IMR-90 (cell line): Measurements from ENCODE around the gene GABRD. TPM values are rescaled to one million over a fixed set of nuclear protein-coding genes. Genes with fewer than 3 reads are reported as not detected.

Experiments used
- ATAC-seq: fragments of 200-7000 bp; cut with Tn5 transposase; 2 replicates; pipeline ENCODE4 v1.9.1; 2020; ENCODE audit warnings: low read depth, mild to moderate bottlenecking, moderate library complexity
- BruUV-seq: library from RNA; stranded (reverse); fragments of 400-500 nt; replicated peaks from 2 replicates; lab custom pipeline; 2021; lab: Mats Ljungman, UMichigan
- CTCF ChIA-PET: fragments of 300-600 bp; formaldehyde crosslinking; extraction: SDS; loops from one replicate; lab custom pipeline; 2021; ENCODE audit warnings: antibody characterized with exemption; lab: Yijun Ruan, JAX
- POLR2A ChIA-PET: fragments of 300-600 bp; sonication (Branson Sonifier 250); formaldehyde crosslinking; loops from one replicate; lab custom pipeline; 2022; ENCODE audit warnings: antibody characterized with exemption; ENCODE audit not compliant: unreplicated experiment; lab: Charles Lee
- DNase-seq: peaks from one replicate; pipeline ENCODE4 v3.0.0; 2013
- H2AFZ ChIP-seq: replicated peaks from 2 replicates; pipeline ENCODE3; 2013; ENCODE audit warnings: low read length, mild to moderate bottlenecking; ENCODE audit not compliant: poor library complexity
- H2AK5ac ChIP-seq: 2 replicates; pipeline ENCODE4 v1.6.1; 2013; ENCODE audit warnings: low read depth, low read length, inconsistent platforms
- H2AK9ac ChIP-seq: replicated peaks from 2 replicates; pipeline ENCODE3; 2013; ENCODE audit warnings: mild to moderate bottlenecking, low read depth, low read length, moderate library complexity; ENCODE audit not compliant: poor library complexity
- H2BK120ac ChIP-seq: 2 replicates; pipeline ENCODE4 v1.6.1; 2013; ENCODE audit warnings: low read depth, low read length, inconsistent platforms
- H2BK15ac ChIP-seq: 3 replicates; pipeline ENCODE4 v1.6.1; 2013; ENCODE audit warnings: low read depth, low read length, inconsistent platforms
- H2BK20ac ChIP-seq: 2 replicates; pipeline ENCODE4 v1.6.1; 2013; ENCODE audit warnings: low read depth, mild to moderate bottlenecking, inconsistent platforms, low read length, moderate library complexity
- H2BK5ac ChIP-seq: 2 replicates; pipeline ENCODE4 v1.6.1; 2013; ENCODE audit warnings: mild to moderate bottlenecking, low read depth, low read length, inconsistent platforms; ENCODE audit not compliant: poor library complexity, severe bottlenecking
- H3K14ac ChIP-seq: replicated peaks from 2 replicates; pipeline ENCODE4 v1.6.1; 2013; ENCODE audit warnings: low read depth, low read length, inconsistent platforms
- H3K18ac ChIP-seq: 2 replicates; pipeline ENCODE4 v1.6.1; 2013; ENCODE audit warnings: low read depth, low read length, control low read depth
- H3K23ac ChIP-seq: 2 replicates; pipeline ENCODE4 v1.6.1; 2013; ENCODE audit warnings: low read depth, low read length, inconsistent platforms
- H3K27ac ChIP-seq: 2 replicates; pipeline ENCODE4 v1.5.1; 2013; ENCODE audit warnings: mild to moderate bottlenecking, control low read depth, low read length; ENCODE audit not compliant: insufficient read depth
- H3K27me3 ChIP-seq: 2 replicates; pipeline ENCODE4 v1.6.1; 2013; ENCODE audit warnings: low read length; ENCODE audit not compliant: control insufficient read depth, insufficient read depth
- H3K36me3 ChIP-seq: 2 replicates; pipeline ENCODE4 v1.6.1; 2013; ENCODE audit warnings: low read length, mixed read lengths; ENCODE audit not compliant: control insufficient read depth, insufficient read depth
- H3K4ac ChIP-seq: 2 replicates; pipeline ENCODE4 v1.6.1; 2013; ENCODE audit warnings: low read depth, low read length, inconsistent platforms
- H3K4me1 ChIP-seq: 2 replicates; pipeline ENCODE4 v1.6.1; 2013; ENCODE audit warnings: low read length, mixed read lengths; ENCODE audit not compliant: control insufficient read depth, insufficient read depth
- H3K4me2 ChIP-seq: 2 replicates; pipeline ENCODE4 v1.6.1; 2013; ENCODE audit warnings: low read depth, mild to moderate bottlenecking, control low read depth, low read length, moderate library complexity
- H3K4me3 ChIP-seq: 2 replicates; pipeline ENCODE4 v1.5.1; 2013; ENCODE audit warnings: low read depth, mild to moderate bottlenecking, control low read depth, low read length, moderate library complexity; ENCODE audit not compliant: insufficient read depth
- H3K56ac ChIP-seq: 2 replicates; pipeline ENCODE4 v1.6.1; 2013; ENCODE audit warnings: low read length, inconsistent platforms; ENCODE audit not compliant: insufficient read depth; ENCODE audit errors: extremely low read depth
- H3K79me1 ChIP-seq, 2 experiments: 2 replicates each; pipeline ENCODE4 v1.6.1; 2013; ENCODE audit warnings: low read length in 2 of 2, inconsistent platforms in 1 of 2, low read depth in 1 of 2
- H3K9ac ChIP-seq: 2 replicates; pipeline ENCODE4 v1.6.1; 2013; ENCODE audit warnings: low read depth, low read length, control low read depth
- H3K9me1 ChIP-seq: 2 replicates; pipeline ENCODE4 v1.6.1; 2013; ENCODE audit warnings: low read length, inconsistent platforms; ENCODE audit not compliant: insufficient read depth
- H3K9me3 ChIP-seq: 2 replicates; pipeline ENCODE4 v1.6.1; 2013; ENCODE audit warnings: low read length; ENCODE audit not compliant: control insufficient read depth, insufficient read depth
- H4K20me1 ChIP-seq: 2 replicates; pipeline ENCODE4 v1.6.1; 2013; ENCODE audit warnings: low read length, inconsistent platforms; ENCODE audit not compliant: insufficient read depth
- H4K5ac ChIP-seq: 2 replicates; pipeline ENCODE4 v1.6.1; 2013; ENCODE audit warnings: mild to moderate bottlenecking, low read depth, low read length, control low read depth
- H4K8ac ChIP-seq, 2 experiments: 2 replicates each; pipeline ENCODE4 v1.6.1; 2013; ENCODE audit warnings: low read depth in 2 of 2, low read length in 2 of 2, control low read depth in 1 of 2, inconsistent platforms in 1 of 2
- H4K91ac ChIP-seq: 2 replicates; pipeline ENCODE4 v1.6.1; 2013; ENCODE audit warnings: low read depth, low read length, inconsistent platforms; ENCODE audit not compliant: insufficient read depth
- MAZ ChIP-seq: IDR thresholded peaks from 2 replicates; pipeline ENCODE4 v1.6.1; 2012; ENCODE audit warnings: low read depth, mild to moderate bottlenecking, low read length, improper control_type of control experiment, moderate library complexity, borderline replicate concordance
- MXI1 ChIP-seq: IDR thresholded peaks from 2 replicates; pipeline ENCODE4 v1.6.1; 2012; ENCODE audit warnings: low read depth, mild to moderate bottlenecking, low read length, moderate library complexity, borderline replicate concordance
- RAD21 ChIP-seq: IDR thresholded peaks from 2 replicates; pipeline ENCODE4 v1.6.1; 2012; ENCODE audit warnings: low read length, improper control_type of control experiment
- RFX5 ChIP-seq: IDR thresholded peaks from 2 replicates; pipeline ENCODE4 v1.8.0; 2012; ENCODE audit warnings: low read depth, mild to moderate bottlenecking, low read length, moderate library complexity
- WGBS, 2 experiments: methylation state at CpG; one replicate each; pipeline versions ENCODE4 v1.1.5 to v1.1.7; 2013; ENCODE audit warnings: missing lambda C conversion rate in 2 of 2; ENCODE audit not compliant: insufficient read length in 1 of 2; ENCODE audit errors: extremely low coverage in 2 of 2; 5-methylcytosine and 5-hydroxymethylcytosine counted together
- dilution Hi-C: fragments of 300-500 bp; cut with HindIII; formaldehyde crosslinking; loops from one replicate; pipeline ENCODE4 v1.14.3; 2018; ENCODE audit warnings: low sequenced_read_pairs; ENCODE audit not compliant: unreplicated experiment
- in situ Hi-C: fragments of 300-500 bp; cut with MboI; formaldehyde crosslinking; loops from 3 replicates; pipeline ENCODE4 v1.14.3; 2019; ENCODE audit warnings: low sequenced_read_pairs, inconsistent platforms, mixed read lengths
- intact Hi-C: fragments of 100-400 bp; cut with micrococcal nuclease; formaldehyde crosslinking; loops from 2 replicates; pipeline ENCODE4 v1.10.0; 2022
- polyA plus RNA-seq, 3 experiments: library from polyadenylated mRNA; depleted of rRNA; stranded (reverse); fragments of >200 nt; gene quantifications; 2 replicates each; pipeline ENCODE4 v1.2.3, GENCODE V29; 2012; ENCODE audit warnings: low replicate concordance in 1 of 3
- total RNA-seq: library from RNA; depleted of rRNA; stranded (reverse); fragments of >200 nt; gene quantifications from 2 replicates; pipeline ENCODE4 v1.2.3, GENCODE V29; 2012
- TF ChIP-seq, protein P1 (sequence below): conservative IDR thresholded peaks from 2 replicates; pipeline ENCODE4 v1.5.1; 2012; ENCODE audit warnings: mild to moderate bottlenecking, low read depth, low read length, improper control_type of control experiment
- TF ChIP-seq, protein P2 (sequence below): fragments of 150-350 bp; IDR thresholded peaks from 2 replicates; pipeline ENCODE4 v1.6.1; 2016; ENCODE audit warnings: low read depth, mild to moderate bottlenecking, low read length, moderate library complexity, borderline replicate concordance

Gene GABRD
- total and polyA plus RNA-seq, 2 of the 4 experiments (the other 2 are of a cell fraction): not detected

GRCh38 chr1:2029561-2029960 is 10.4 kb downstream of the GABRD start:
- Histone ChIP-seq H2AK5ac (no peak overlapping the region), H4K91ac (no peak overlapping the region), H2BK5ac (no peak overlapping the region), H4K20me1 (no peaks in the 10 kb centered on the region), H3K14ac (no peak overlapping the region), H3K4ac (no peak overlapping the region), H4K8ac (no peak overlapping the region), H3K36me3 (no peaks in the 10 kb centered on the region), H3K9ac (no peak overlapping the region), H4K5ac (no peak overlapping the region), H2AK9ac (no peak overlapping the region), H3K27me3 (peaks cover 54% of the 10 kb centered on the region), H3K9me3 (no peaks in the 10 kb centered on the region), H2AFZ (no peak overlapping the region), H3K4me1 (no peaks in the 10 kb centered on the region), H2BK15ac (no peak overlapping the region), H3K4me3 (no peak overlapping the region), H3K9me1 (no peaks in the 10 kb centered on the region), H3K56ac (no peak overlapping the region), H2BK120ac (no peak overlapping the region), H2BK20ac (no peak overlapping the region), H3K79me1 (no peaks in the 10 kb centered on the region), H3K18ac (no peak overlapping the region), H3K23ac (no peak overlapping the region), H3K4me2 (no peak overlapping the region), H3K27ac (no peak overlapping the region)
- ATAC-seq: no peak
- dilution Hi-C loops: no loop called here
- no peak for DNase-seq
- WGBS, 2 experiments: 83% methylated on average over 11 of the region's 15 CpGs; no CpG with 5 or more reads in 1 of the 2 experiments
- TF ChIP-seq RFX5: no peak
- no peak for TF ChIP-seq MAZ
- no peak for TF ChIP-seq RAD21
- TF ChIP-seq, protein P1, sequence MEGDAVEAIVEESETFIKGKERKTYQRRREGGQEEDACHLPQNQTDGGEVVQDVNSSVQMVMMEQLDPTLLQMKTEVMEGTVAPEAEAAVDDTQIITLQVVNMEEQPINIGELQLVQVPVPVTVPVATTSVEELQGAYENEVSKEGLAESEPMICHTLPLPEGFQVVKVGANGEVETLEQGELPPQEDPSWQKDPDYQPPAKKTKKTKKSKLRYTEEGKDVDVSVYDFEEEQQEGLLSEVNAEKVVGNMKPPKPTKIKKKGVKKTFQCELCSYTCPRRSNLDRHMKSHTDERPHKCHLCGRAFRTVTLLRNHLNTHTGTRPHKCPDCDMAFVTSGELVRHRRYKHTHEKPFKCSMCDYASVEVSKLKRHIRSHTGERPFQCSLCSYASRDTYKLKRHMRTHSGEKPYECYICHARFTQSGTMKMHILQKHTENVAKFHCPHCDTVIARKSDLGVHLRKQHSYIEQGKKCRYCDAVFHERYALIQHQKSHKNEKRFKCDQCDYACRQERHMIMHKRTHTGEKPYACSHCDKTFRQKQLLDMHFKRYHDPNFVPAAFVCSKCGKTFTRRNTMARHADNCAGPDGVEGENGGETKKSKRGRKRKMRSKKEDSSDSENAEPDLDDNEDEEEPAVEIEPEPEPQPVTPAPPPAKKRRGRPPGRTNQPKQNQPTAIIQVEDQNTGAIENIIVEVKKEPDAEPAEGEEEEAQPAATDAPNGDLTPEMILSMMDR: no peak
- TF ChIP-seq, protein P2, sequence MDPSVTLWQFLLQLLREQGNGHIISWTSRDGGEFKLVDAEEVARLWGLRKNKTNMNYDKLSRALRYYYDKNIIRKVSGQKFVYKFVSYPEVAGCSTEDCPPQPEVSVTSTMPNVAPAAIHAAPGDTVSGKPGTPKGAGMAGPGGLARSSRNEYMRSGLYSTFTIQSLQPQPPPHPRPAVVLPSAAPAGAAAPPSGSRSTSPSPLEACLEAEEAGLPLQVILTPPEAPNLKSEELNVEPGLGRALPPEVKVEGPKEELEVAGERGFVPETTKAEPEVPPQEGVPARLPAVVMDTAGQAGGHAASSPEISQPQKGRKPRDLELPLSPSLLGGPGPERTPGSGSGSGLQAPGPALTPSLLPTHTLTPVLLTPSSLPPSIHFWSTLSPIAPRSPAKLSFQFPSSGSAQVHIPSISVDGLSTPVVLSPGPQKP: no peak
- no peak for TF ChIP-seq MXI1
- BruUV-seq: no TSS peak
- ChIA-PET CTCF (no interaction called here), POLR2A (no interaction called here)
- intact Hi-C loops: no loop called here
- in situ Hi-C loops: no loop called here
